ENCODE data around the gene C22orf23. TPM values are rescaled to one million over a fixed set of nuclear protein-coding genes. Genes with fewer than 3 reads are reported as not detected.

C22orf23 gene
- polyA plus RNA-seq, 1 of the 3 experiments (the other 2 are of a cell fraction): 0.33 TPM

DNA sequence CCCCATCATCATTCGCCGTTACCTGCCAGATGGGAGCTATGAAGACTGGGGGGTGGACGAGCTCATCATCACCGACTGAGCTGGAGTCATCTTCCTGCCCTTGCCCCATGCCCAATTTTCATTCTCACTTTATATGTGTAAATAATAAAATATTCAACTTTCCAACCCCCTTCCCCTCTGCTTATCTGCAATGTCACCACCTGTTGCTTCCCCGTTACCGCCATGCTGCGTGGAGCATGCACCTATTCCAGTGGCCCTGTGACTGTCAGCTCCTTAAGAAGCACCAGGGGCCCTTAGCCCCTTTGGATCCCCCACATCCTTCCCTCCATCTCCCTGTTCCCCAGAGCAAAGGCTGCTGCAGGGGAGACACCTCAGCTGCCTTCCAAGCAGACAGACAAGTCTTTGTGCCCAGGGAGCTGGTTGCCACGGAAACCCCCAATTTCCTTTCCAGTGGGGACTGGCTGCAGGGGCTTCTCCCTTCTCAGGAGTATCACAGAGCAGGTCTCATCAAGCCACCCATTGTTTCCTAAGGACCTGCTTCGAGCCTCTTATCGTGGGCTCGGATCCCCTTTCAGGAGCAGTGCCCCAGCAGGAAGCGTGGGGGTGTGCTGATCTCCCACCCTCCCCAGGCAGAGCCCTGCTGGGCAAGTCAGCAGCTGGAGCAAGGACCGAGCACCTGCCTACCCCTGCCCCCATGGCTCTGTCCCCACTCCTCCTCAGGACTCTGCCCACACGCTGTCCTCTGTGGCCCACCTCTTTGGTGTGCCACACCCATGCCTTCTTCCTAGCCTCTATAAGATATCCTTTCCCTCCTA, 14.4 kb upstream of the C22orf23 start:
- Histone ChIP-seq H3K27ac (ENCODE audit: low read depth in 2 of 2, low read length in 1 of 2) (no peak overlapping the region), H2AFZ (ENCODE audit: low read depth) (no peak overlapping the region), H3K4me1 (ENCODE audit: control insufficient read depth in 1 of 2, insufficient read depth in 2 of 2, low read depth in 1 of 2, low read length in 1 of 2) (no peaks in the 10 kb centered on the region), H3K9ac (no peak overlapping the region), H3K27me3 (ENCODE audit: insufficient read depth) (no peaks in the 10 kb centered on the region), H3K9me2 (no peaks in the 10 kb centered on the region), H4K20me1 (ENCODE audit: insufficient read depth) (no peaks in the 10 kb centered on the region), H3K79me2 (ENCODE audit: insufficient read depth) (no peaks in the 10 kb centered on the region), H3K4me3 (ENCODE audit: low read depth in 2 of 2, low read length in 1 of 2) (no peak overlapping the region), H3K4me2 (no peak overlapping the region), H3F3A (replicated peaks; ENCODE audit: insufficient read depth) (no peaks in the 10 kb centered on the region), H3K9me3 (no peaks in the 10 kb centered on the region), H3K36me3 (replicated peaks in 1 of 2; ENCODE audit: control insufficient read depth in 1 of 2, insufficient read depth in 2 of 2, low read length in 1 of 2) (peaks cover 0 to 14% of the 10 kb centered on the region in 2 experiments)
- TF ChIP-seq, protein P1, sequence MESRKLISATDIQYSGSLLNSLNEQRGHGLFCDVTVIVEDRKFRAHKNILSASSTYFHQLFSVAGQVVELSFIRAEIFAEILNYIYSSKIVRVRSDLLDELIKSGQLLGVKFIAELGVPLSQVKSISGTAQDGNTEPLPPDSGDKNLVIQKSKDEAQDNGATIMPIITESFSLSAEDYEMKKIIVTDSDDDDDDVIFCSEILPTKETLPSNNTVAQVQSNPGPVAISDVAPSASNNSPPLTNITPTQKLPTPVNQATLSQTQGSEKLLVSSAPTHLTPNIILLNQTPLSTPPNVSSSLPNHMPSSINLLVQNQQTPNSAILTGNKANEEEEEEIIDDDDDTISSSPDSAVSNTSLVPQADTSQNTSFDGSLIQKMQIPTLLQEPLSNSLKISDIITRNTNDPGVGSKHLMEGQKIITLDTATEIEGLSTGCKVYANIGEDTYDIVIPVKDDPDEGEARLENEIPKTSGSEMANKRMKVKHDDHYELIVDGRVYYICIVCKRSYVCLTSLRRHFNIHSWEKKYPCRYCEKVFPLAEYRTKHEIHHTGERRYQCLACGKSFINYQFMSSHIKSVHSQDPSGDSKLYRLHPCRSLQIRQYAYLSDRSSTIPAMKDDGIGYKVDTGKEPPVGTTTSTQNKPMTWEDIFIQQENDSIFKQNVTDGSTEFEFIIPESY (IDR thresholded peaks at IDR 0.05; ENCODE audit: borderline replicate concordance, low read depth): no peak
- TF ChIP-seq, protein P2, sequence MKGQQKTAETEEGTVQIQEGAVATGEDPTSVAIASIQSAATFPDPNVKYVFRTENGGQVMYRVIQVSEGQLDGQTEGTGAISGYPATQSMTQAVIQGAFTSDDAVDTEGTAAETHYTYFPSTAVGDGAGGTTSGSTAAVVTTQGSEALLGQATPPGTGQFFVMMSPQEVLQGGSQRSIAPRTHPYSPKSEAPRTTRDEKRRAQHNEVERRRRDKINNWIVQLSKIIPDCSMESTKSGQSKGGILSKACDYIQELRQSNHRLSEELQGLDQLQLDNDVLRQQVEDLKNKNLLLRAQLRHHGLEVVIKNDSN (IDR thresholded peaks at IDR 0.05; ENCODE audit: borderline replicate concordance, low read depth): no peak
- no peak for TF ChIP-seq SIN3A (IDR thresholded peaks at IDR 0.05; ENCODE audit: borderline replicate concordance, low read depth, low read length)
- no peak for TF ChIP-seq NRF1 (IDR thresholded peaks at IDR 0.05; ENCODE audit: low read depth, low read length)
- TF ChIP-seq, protein P3, sequence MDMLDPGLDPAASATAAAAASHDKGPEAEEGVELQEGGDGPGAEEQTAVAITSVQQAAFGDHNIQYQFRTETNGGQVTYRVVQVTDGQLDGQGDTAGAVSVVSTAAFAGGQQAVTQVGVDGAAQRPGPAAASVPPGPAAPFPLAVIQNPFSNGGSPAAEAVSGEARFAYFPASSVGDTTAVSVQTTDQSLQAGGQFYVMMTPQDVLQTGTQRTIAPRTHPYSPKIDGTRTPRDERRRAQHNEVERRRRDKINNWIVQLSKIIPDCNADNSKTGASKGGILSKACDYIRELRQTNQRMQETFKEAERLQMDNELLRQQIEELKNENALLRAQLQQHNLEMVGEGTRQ (IDR thresholded peaks at IDR 0.05; ENCODE audit: borderline replicate concordance, low read depth, low read length): no peak
- 98% methylated on average over 9 of the region's 14 CpGs for WGBS (ENCODE audit: low lambda C conversion rate)
- POLR2A ChIA-PET: no interaction called here
- DNase-seq: no peak
- CTCF ChIA-PET: interaction anchor here (1.3 kb wide), 1 partner anchor 14 kb away, joined by 5 read pairs; the partner anchor contains the start of genes C22orf23 and POLR2F

DNA sequence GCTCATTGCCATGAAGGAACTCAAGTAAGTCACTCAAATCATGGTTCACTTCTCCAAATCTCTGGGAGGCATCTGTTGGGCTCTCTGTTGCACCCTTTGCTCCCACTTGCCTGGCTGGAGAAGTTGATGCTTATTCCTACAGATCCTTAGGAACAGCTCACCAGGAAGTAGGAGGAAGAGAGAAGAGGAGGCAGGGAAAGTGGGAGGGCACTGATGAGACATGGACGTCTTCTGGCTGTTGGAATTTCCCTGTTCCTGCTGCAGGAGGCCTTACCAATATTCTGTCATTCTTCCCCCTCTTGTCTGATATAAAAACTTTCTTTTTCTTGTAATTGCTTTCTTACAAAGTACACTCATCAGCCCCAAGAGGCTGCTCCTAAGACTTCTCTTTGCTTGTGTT, 13.7 kb upstream of the C22orf23 start:
- Histone ChIP-seq H3K4me3 (ENCODE audit: low read depth in 2 of 2, low read length in 1 of 2) (no peak overlapping the region), H3K4me1 (ENCODE audit: control insufficient read depth in 1 of 2, insufficient read depth in 2 of 2, low read depth in 1 of 2, low read length in 1 of 2) (no peaks in the 10 kb centered on the region), H3K36me3 (replicated peaks in 1 of 2; ENCODE audit: control insufficient read depth in 1 of 2, insufficient read depth in 2 of 2, low read length in 1 of 2) (peaks cover 0 to 17% of the 10 kb centered on the region in 2 experiments), H3K27me3 (ENCODE audit: insufficient read depth) (no peaks in the 10 kb centered on the region), H2AFZ (ENCODE audit: low read depth) (no peak overlapping the region), H3F3A (replicated peaks; ENCODE audit: insufficient read depth) (no peaks in the 10 kb centered on the region), H3K4me2 (no peak overlapping the region), H3K9me3 (no peaks in the 10 kb centered on the region), H3K9me2 (no peaks in the 10 kb centered on the region), H3K27ac (ENCODE audit: low read depth in 2 of 2, low read length in 1 of 2) (no peak overlapping the region), H3K9ac (no peak overlapping the region), H3K79me2 (ENCODE audit: insufficient read depth) (no peaks in the 10 kb centered on the region), H4K20me1 (ENCODE audit: insufficient read depth) (no peaks in the 10 kb centered on the region)
- ChIA-PET CTCF (interaction anchor here (1.3 kb wide), 1 partner anchor 13 kb away, joined by 5 read pairs; the partner anchor contains the start of genes C22orf23 and POLR2F), POLR2A (no interaction called here)
- WGBS (ENCODE audit: low lambda C conversion rate): 50% methylated on average over 1 of the region's 1 CpG
- DNase-seq: no peak
- TF ChIP-seq NRF1 (IDR thresholded peaks at IDR 0.05; ENCODE audit: low read depth, low read length) (no peak), RXRA (IDR thresholded peaks at IDR 0.05; ENCODE audit: borderline replicate concordance, low read depth) (no peak), FOXJ3 (CRISPR knock-in tag; IDR thresholded peaks at IDR 0.05) (no peak), EZH2phosphoT487 (IDR thresholded peaks at IDR 0.05; ENCODE audit: borderline replicate concordance, low read depth) (no peak), SMC3 (IDR thresholded peaks at IDR 0.05; ENCODE audit: low read depth, low read length) (no peak), POLR2AphosphoS5 (IDR thresholded peaks at IDR 0.05; ENCODE audit: low read depth, low read length) (no peak)
- TF ChIP-seq, protein P4, sequence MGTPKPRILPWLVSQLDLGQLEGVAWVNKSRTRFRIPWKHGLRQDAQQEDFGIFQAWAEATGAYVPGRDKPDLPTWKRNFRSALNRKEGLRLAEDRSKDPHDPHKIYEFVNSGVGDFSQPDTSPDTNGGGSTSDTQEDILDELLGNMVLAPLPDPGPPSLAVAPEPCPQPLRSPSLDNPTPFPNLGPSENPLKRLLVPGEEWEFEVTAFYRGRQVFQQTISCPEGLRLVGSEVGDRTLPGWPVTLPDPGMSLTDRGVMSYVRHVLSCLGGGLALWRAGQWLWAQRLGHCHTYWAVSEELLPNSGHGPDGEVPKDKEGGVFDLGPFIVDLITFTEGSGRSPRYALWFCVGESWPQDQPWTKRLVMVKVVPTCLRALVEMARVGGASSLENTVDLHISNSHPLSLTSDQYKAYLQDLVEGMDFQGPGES (IDR thresholded peaks at IDR 0.05; ENCODE audit: low read depth, low read length): no peak
- TF ChIP-seq, protein P5, sequence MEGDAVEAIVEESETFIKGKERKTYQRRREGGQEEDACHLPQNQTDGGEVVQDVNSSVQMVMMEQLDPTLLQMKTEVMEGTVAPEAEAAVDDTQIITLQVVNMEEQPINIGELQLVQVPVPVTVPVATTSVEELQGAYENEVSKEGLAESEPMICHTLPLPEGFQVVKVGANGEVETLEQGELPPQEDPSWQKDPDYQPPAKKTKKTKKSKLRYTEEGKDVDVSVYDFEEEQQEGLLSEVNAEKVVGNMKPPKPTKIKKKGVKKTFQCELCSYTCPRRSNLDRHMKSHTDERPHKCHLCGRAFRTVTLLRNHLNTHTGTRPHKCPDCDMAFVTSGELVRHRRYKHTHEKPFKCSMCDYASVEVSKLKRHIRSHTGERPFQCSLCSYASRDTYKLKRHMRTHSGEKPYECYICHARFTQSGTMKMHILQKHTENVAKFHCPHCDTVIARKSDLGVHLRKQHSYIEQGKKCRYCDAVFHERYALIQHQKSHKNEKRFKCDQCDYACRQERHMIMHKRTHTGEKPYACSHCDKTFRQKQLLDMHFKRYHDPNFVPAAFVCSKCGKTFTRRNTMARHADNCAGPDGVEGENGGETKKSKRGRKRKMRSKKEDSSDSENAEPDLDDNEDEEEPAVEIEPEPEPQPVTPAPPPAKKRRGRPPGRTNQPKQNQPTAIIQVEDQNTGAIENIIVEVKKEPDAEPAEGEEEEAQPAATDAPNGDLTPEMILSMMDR (IDR thresholded peaks at IDR 0.05): no peak
- TF ChIP-seq, protein P6, sequence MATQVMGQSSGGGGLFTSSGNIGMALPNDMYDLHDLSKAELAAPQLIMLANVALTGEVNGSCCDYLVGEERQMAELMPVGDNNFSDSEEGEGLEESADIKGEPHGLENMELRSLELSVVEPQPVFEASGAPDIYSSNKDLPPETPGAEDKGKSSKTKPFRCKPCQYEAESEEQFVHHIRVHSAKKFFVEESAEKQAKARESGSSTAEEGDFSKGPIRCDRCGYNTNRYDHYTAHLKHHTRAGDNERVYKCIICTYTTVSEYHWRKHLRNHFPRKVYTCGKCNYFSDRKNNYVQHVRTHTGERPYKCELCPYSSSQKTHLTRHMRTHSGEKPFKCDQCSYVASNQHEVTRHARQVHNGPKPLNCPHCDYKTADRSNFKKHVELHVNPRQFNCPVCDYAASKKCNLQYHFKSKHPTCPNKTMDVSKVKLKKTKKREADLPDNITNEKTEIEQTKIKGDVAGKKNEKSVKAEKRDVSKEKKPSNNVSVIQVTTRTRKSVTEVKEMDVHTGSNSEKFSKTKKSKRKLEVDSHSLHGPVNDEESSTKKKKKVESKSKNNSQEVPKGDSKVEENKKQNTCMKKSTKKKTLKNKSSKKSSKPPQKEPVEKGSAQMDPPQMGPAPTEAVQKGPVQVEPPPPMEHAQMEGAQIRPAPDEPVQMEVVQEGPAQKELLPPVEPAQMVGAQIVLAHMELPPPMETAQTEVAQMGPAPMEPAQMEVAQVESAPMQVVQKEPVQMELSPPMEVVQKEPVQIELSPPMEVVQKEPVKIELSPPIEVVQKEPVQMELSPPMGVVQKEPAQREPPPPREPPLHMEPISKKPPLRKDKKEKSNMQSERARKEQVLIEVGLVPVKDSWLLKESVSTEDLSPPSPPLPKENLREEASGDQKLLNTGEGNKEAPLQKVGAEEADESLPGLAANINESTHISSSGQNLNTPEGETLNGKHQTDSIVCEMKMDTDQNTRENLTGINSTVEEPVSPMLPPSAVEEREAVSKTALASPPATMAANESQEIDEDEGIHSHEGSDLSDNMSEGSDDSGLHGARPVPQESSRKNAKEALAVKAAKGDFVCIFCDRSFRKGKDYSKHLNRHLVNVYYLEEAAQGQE (IDR thresholded peaks at IDR 0.05; ENCODE audit: low read depth, low read length): no peak
